GM08714 (cell line): ENCODE data around the gene COX7A1.
"Not testable (repeated sequence)": the region's sequence is repeated elsewhere in the genome, so short reads cannot be mapped to it uniquely, and the experiment has no call there.

Experiments used
- H3K4me3 ChIP-seq: fragments of 200-500 bp; sonication (Bioruptor generic); 2 replicates; pipeline ENCODE4 v1.5.1; 2014; ENCODE audit warnings: mild to moderate bottlenecking, low read length, inconsistent platforms
- ZNF274 ChIP-seq: IDR thresholded peaks from 2 replicates; pipeline ENCODE4 v1.6.1; 2012; ENCODE audit warnings: mild to moderate bottlenecking, low read depth, low read length

COX7A1 gene

DNA sequence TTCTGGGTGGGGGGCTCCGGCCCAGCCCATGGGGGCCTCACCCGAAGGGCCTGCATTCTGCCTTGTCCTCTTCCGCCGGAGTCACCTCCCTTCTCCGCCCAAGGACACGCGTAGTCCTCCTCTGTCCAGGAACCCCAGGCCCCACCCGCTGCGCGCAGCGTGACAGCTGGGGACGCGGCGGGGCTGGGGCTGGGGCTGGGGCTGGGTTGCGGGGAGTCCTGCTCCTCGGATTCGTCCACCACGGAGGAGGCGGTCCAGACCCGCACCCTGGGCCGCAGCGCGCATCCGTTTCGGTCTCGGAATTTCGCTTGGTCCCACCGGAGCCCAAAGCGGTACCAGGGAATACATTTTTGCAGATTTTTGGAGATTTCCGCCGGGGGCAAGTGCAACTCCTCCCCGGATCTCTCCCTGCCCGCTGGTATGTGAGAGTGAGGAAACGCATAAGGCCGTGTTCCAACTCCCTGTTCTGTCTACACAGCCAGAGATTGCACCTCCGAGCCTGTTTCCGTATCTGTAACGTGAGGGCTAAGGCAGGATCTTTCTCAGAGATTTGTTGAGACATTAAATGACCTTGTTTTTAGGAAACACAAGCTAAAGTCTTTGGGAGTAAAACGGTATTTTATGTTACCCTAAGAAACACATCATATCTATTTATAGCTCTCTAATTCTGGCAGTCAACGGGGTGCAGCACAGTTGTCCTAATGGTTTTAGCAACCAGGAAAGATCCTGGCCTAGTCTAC lies at the start of gene COX7A1:
Gene COX7A1, minus strand, starts transcription at position 96 of the 740 bp plus-strand sequence. Its CDS starts 40 bp downstream, at position 56.
- TF ChIP-seq ZNF274 = no peak
- H3K4me3 ChIP-seq = no peak within 1 kb of the TSS

GRCh38 chr19:36201684-36202083 lies 49.4 kb upstream of the COX7A1 start:
- no peak overlapping the region for H3K4me3 ChIP-seq
- TF ChIP-seq ZNF274 = no peak

GRCh38 chr19:36198119-36198518 lies 45.9 kb upstream of the COX7A1 start:
- H3K4me3 ChIP-seq = no peak overlapping the region
- no peak for TF ChIP-seq ZNF274

DNA sequence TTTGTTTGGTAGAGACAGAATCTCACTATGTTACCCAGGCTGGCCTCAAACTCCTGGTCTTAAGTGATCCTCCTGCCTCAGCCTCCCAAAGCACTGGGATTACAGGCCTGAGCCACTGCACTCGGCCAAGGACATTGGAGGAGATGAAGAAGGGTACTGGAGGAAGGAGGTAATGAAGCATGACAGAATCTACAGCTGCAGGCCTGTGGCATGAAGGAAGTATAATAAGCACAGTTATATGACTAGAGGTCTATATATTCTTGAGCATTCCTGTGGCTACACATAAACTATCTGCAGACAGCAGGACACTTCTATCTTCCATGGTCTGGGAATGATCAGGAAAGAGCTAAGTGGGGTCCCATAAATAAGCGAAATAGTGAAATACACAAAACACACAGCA lies 44.0 kb upstream of the COX7A1 start:
- no peak overlapping the region for H3K4me3 ChIP-seq
- TF ChIP-seq ZNF274 = no peak

GRCh38 chr19:36186722-36187121 lies 34.5 kb upstream of the COX7A1 start:
- H3K4me3 ChIP-seq = not testable (repeated sequence)

- TF ChIP-seq ZNF274 = no peak
- no peak overlapping the region for H3K4me3 ChIP-seq
Measured at GRCh38 chr19:36183245-36183628, 31.0 kb upstream of the COX7A1 start.

DNA sequence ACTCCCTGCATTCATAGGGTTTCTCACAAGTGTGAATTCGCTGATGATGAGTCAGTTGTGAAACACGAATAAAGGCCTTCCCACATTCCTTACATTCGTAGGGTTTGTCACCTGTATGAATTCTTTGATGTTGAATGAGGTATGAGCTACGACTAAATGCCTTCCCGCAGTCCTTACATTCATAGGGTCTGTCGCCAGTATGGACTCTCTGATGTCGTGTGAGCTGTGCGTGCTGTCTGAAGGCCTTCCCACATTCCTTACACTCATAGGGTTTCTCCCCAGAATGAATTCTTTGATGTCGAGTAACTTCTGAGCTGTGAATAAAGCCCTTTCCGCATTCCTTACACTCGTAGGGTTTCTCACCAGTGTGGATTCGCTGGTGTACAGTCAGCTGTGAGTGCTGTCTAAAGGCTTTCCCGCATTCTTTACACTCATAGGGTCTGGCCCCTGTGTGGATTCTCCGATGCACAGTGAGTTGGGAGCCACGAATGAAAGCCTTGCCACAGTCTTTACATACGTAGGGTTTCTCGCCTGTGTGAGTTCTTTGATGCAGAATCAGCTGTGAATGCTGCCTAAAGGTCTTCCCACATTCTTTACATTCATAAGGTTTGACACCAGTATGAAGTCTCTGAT lies 30.5 kb upstream of the COX7A1 start:
- TF ChIP-seq ZNF274 = no peak
- no peak overlapping the region for H3K4me3 ChIP-seq

- not testable (repeated sequence) for H3K4me3 ChIP-seq
Measured at GRCh38 chr19:36179077-36179476, 26.8 kb upstream of the COX7A1 start.

DNA sequence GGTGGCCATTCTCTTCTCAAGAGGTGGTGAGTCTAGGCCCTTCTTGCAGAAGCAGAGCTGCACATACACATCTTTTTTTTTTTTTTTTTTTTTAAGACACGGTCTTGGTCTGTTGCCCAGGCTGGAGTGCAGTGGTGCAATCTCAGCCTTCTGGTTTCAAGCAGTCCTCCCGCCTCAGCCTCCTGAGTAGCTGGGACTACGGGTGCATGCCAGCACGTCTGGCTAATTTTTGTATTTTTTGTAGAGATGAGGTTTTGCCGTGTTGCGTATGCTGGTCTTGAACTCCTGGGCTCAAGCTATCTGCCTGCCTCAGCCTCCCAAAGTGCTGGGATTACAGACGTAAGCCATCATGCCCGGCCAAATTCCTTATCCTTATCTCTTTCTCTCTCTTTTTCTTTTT lies 21.6 kb upstream of the COX7A1 start:
- H3K4me3 ChIP-seq = not testable (repeated sequence)

GRCh38 chr19:36172852-36173251 lies 20.6 kb upstream of the COX7A1 start:
- no peak overlapping the region for H3K4me3 ChIP-seq
- no peak for TF ChIP-seq ZNF274

- TF ChIP-seq ZNF274 = no peak
- no peak overlapping the region for H3K4me3 ChIP-seq
Measured at GRCh38 chr19:36169084-36169760, 17.0 kb upstream of the COX7A1 start.

DNA sequence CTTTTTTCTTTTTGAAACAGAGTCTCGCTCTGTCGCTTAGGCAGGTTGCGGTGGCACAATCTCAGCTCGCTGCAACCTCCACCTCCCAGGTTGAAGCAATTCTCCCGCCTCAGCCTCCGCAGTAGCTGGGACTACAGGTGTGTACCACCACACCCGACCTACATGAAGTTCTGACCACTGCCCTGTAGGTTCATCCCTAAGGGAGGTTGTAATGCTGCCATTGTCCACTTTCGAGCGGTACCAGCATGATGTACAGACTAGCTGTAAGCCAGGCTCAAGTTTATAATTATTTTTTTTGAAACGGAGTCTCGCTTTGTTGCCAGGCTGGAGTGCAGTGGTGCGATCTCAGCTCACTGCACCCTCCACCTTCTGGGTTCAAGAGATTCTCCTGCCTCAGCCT lies 11.6 kb upstream of the COX7A1 start:
- no peak overlapping the region for H3K4me3 ChIP-seq
- no peak for TF ChIP-seq ZNF274

DNA sequence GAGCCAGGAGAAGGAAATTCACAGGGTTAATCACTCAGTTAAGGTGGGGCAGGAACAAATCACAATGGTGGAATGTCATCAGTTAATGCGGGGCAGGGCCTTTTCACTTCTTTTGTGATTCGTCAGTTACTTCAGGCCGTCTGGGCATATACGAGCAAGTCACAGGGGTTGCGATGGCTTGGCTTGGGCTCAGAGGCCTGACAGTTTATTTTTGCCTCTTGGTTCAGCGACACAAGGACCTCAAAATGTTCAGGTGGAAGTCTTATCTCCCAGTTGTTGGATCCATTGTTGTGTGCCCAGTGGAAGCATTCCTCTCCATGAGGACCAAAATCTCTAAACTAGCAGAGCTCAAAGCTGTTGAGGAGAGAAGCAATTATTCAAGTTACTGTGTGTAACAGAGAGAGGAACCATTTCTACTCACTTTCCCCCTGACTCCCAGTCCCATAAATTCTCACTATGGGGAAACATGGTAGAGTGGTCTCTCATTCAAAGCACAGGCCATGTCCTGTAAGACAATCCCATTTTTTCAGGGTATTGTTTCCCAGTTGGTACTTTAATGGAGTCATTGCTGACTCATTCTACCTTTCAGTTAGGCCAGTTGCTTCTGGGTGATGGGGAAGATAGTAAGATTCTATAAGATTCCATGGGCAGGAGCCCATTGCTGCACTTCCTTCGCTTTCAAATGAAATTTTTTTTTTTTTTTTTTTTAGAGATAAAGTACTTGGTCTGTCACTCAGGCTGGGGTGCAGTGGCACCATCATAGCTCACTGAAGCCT lies 8.8 kb upstream of the COX7A1 start:
- TF ChIP-seq ZNF274 = no peak
- H3K4me3 ChIP-seq = no peak overlapping the region

GRCh38 chr19:36153126-36153525 lies 879 bp upstream of the COX7A1 start:
- H3K4me3 ChIP-seq = no peak overlapping the region
- no peak for TF ChIP-seq ZNF274

DNA sequence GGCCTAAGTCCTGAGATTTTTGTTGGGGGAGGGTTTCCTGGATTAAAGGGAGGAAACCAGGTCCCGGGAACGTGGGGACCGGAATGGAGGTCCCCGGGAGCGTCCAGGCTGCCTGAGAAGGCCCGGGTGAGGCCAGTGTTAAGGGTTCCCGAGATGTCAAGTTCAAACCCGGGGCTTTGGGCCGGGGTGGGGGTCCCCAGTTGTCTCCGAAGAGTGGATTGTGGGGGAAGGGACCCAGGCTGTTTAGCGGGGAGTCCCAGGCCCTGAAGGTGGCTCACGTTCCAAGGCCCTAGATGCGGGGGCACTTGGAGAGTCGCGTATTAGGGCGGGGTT lies 262 bp downstream of the COX7A1 start:
- H3K4me3 ChIP-seq = no peak overlapping the region
- no peak for TF ChIP-seq ZNF274
